Fibroblast of lung (primary cell): ENCODE results near the gene RPGR. TPM values are rescaled to one million over a fixed set of nuclear protein-coding genes. Genes with fewer than 3 reads are reported as not detected.
A peak's percentile ranks its signal among the peaks of the same experiment; 100 is the strongest.

Experiments used
- DNase-seq, 2 donors: peaks; one replicate each; pipeline versions ENCODE4 v3.0.0 to v3.0.0-alpha.2; 2010; ENCODE audit warnings: low read depth in 2 of 2
- H2AFZ ChIP-seq: 2 replicates; pipeline ENCODE4 v1.5.1; 2012; ENCODE audit warnings: low read length, control low read depth, inconsistent platforms
- H3K27ac ChIP-seq: 2 replicates; pipeline ENCODE4 v1.5.1; 2011; ENCODE audit warnings: low read length, control low read depth; ENCODE audit not compliant: insufficient read depth
- H3K27me3 ChIP-seq: 2 replicates; pipeline ENCODE4 v1.5.1; 2011; ENCODE audit warnings: mild to moderate bottlenecking, low read length; ENCODE audit not compliant: control insufficient read depth, insufficient read depth
- H3K36me3 ChIP-seq: 2 replicates; pipeline ENCODE4 v1.5.1; 2011; ENCODE audit warnings: low read length; ENCODE audit not compliant: control insufficient read depth, insufficient read depth
- H3K4me1 ChIP-seq: 2 replicates; pipeline ENCODE4 v1.5.1; 2011; ENCODE audit warnings: low read length; ENCODE audit not compliant: control insufficient read depth, insufficient read depth; ENCODE audit errors: extremely low read depth
- H3K4me2 ChIP-seq: 2 replicates; pipeline ENCODE4 v1.5.1; 2011; ENCODE audit warnings: low read length, control low read depth; ENCODE audit not compliant: insufficient read depth; ENCODE audit errors: extremely low read depth
- H3K4me3 ChIP-seq, 4 experiments: fragments of 200-600 bp in 1 of 4; sonication (generic) in 1 of 4; replicated peaks in 1 of 4; 2 replicates each; pipeline ENCODE4 v1.5.1; 2011 to 2016; ENCODE audit warnings: low read length in 4 of 4, low read depth in 3 of 4, mild to moderate bottlenecking in 3 of 4, control low read depth in 2 of 4, inconsistent platforms in 1 of 4, mixed read lengths in 1 of 4; ENCODE audit not compliant: insufficient read depth in 1 of 4; ENCODE audit errors: control extremely low read depth in 1 of 4
- H3K79me2 ChIP-seq: 2 replicates; pipeline ENCODE4 v1.5.1; 2012; ENCODE audit warnings: mild to moderate bottlenecking, low read length, inconsistent platforms; ENCODE audit not compliant: control insufficient read depth, insufficient read depth
- H3K9ac ChIP-seq: 2 replicates; pipeline ENCODE4 v1.5.1; 2011; ENCODE audit warnings: mild to moderate bottlenecking, low read length, control low read depth; ENCODE audit not compliant: insufficient read depth
- H3K9me3 ChIP-seq: 2 replicates; pipeline ENCODE4 v1.5.1; 2012; ENCODE audit warnings: low read depth, low read length; ENCODE audit not compliant: control insufficient read depth, insufficient read depth
- H4K20me1 ChIP-seq: 2 replicates; pipeline ENCODE4 v1.5.1; 2011; ENCODE audit warnings: low read length; ENCODE audit not compliant: control insufficient read depth, insufficient read depth; ENCODE audit errors: extremely low read depth
- CTCF ChIP-seq, 2 donors: IDR thresholded peaks in 1 of 2; conservative IDR thresholded peaks in 1 of 2; 1 replicate in 1 of 2; 2 replicates in 1 of 2; pipeline ENCODE4 v1.5.1; 2011 to 2012; ENCODE audit warnings: low read length in 2 of 2, control low read depth in 1 of 2, inconsistent platforms in 1 of 2, low read depth in 1 of 2, mild to moderate bottlenecking in 1 of 2
- EZH2 ChIP-seq: IDR thresholded peaks from 2 replicates; pipeline ENCODE4 v1.5.1; 2012; ENCODE audit warnings: low read length, control low read depth, mild to moderate bottlenecking; ENCODE audit errors: missing control alignments
- polyA plus RNA-seq, 2 donors: library from polyadenylated mRNA; depleted of rRNA in 1 of 2; stranded (reverse) in 1 of 2; unstranded in 1 of 2; fragments of >200 nt; gene quantifications; 2 replicates each; pipeline ENCODE4 v1.2.1, GENCODE V29; 2011 to 2012; ENCODE audit warnings: missing spikeins in 1 of 2
- total RNA-seq: library from RNA; depleted of rRNA; stranded (reverse); fragments of >200 nt; gene quantifications from 2 replicates; pipeline ENCODE4 v1.2.1, GENCODE V29; 2014

Gene RPGR
- total and polyA plus RNA-seq, 2 donors (not counting 1 experiment from before 2014, with no cell fraction given): 1.9 to 5.3 TPM

- no peaks in the 10 kb centered on the region for H4K20me1 ChIP-seq
- H3K27me3 ChIP-seq: no peaks in the 10 kb centered on the region
- H3K79me2 ChIP-seq: no peaks in the 10 kb centered on the region
- H3K27ac ChIP-seq: no peak overlapping the region
- peak in 1 of 2 donors; percentile 19 for DNase-seq
- H3K9me3 ChIP-seq: no peaks in the 10 kb centered on the region
- no peak overlapping the region for H2AFZ ChIP-seq
- no peak overlapping the region for H3K4me3 ChIP-seq
- H3K36me3 ChIP-seq: no peaks in the 10 kb centered on the region
- no peaks in the 10 kb centered on the region for H3K4me1 ChIP-seq
- TF ChIP-seq EZH2: no peak
- peak in 1 of 2 donors; percentile 19 for TF ChIP-seq CTCF (conservative IDR thresholded peaks at IDR 0.05 in 1 of 2, IDR thresholded peaks at IDR 0.05 in 1 of 2; ENCODE audit: low read depth in 1 of 2, low read length in 2 of 2)
- H3K9ac ChIP-seq: no peak overlapping the region
- H3K4me2 ChIP-seq: no peak overlapping the region
Measured at GRCh38 chrX:38304010-38304409, 23.3 kb downstream of the RPGR start.

GRCh38 chrX:38293741-38294140 is 33.6 kb downstream of the RPGR start:
- TF ChIP-seq CTCF (conservative IDR thresholded peaks at IDR 0.05 in 1 of 2, IDR thresholded peaks at IDR 0.05 in 1 of 2; ENCODE audit: low read depth in 1 of 2, low read length in 2 of 2) (peak in 1 of 2 donors; percentile 38), EZH2 (no peak)
- peak in 1 of 2 donors; percentile 26 for DNase-seq
- no peaks in the 10 kb centered on the region for H3K79me2 ChIP-seq

GRCh38 chrX:38287674-38288073 is 39.6 kb downstream of the RPGR start:
- Histone ChIP-seq H3K4me3 (no peak overlapping the region), H3K4me2 (no peak overlapping the region)

More at GRCh38 chrX:38293741-38294140, 33.6 kb downstream of the RPGR start:
- Histone ChIP-seq H3K27ac (no peak overlapping the region), H2AFZ (no peak overlapping the region), H3K4me1 (no peaks in the 10 kb centered on the region), H3K9me3 (no peaks in the 10 kb centered on the region), H3K27me3 (no peaks in the 10 kb centered on the region), H3K4me3 (no peak overlapping the region), H4K20me1 (no peaks in the 10 kb centered on the region), H3K9ac (no peak overlapping the region), H3K4me2 (no peak overlapping the region), H3K36me3 (no peaks in the 10 kb centered on the region)

More at GRCh38 chrX:38287674-38288073, 39.6 kb downstream of the RPGR start:
- Histone ChIP-seq H3K27ac (no peak overlapping the region), H3K36me3 (no peaks in the 10 kb centered on the region), H4K20me1 (no peaks in the 10 kb centered on the region), H3K9ac (no peak overlapping the region), H3K4me1 (no peaks in the 10 kb centered on the region), H3K9me3 (no peaks in the 10 kb centered on the region), H3K79me2 (no peaks in the 10 kb centered on the region), H2AFZ (no peak overlapping the region), H3K27me3 (no peaks in the 10 kb centered on the region)
- TF ChIP-seq CTCF (conservative IDR thresholded peaks at IDR 0.05 in 1 of 2, IDR thresholded peaks at IDR 0.05 in 1 of 2; ENCODE audit: low read depth in 1 of 2, low read length in 2 of 2): no peak
- TF ChIP-seq EZH2: no peak
- DNase-seq: no peak
